ENCODE results near the gene ARL6IP5.

Gene ARL6IP5

DNA sequence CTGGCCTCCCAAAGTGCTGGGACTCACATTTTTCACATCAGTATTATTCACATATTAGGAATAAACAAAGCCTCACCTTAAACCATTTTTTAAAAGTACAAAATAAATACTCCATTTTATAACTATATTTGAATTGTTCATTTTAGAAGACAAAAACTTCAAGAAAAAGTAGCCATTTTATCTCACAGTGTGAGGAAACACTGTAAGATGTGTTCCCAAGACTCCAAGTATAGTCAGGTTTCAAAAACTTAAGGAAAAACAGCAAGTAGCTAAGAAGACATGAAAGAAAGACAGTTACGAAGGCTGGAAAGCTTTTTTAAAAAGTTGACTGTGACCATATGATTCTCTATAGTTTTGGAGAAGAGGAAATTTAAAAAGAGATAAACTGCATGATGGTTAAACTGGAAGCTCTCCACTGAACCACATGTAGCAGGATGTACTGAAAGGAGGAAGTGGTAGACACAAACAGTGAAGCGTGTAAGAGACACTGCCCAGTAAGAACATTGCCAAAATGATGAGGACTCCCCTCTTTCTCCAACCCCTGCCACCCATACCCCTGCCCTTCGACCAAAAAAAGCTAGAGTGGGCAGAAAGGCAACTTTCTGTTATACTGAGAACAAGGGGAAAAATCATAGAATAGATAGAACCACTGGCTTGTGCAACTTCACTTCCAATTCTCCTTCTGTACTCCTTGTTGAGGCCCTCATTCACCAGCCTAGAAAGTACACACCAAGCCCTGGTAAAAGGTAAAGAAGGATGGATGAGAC lies 26.4 kb upstream of the ARL6IP5 start:
- TF ChIP-seq L3MBTL2 (conservative IDR thresholded peaks at IDR 0.05) (no peak), NFRKB (IDR thresholded peaks at IDR 0.05) (no peak), ZNF384 (IDR thresholded peaks at IDR 0.05) (no peak), FOXK2 (IDR thresholded peaks at IDR 0.05) (no peak), HDGF (IDR thresholded peaks at IDR 0.05; ENCODE audit: borderline replicate concordance) (no peak), ARNT (IDR thresholded peaks at IDR 0.05) (no peak), FOXM1 (IDR thresholded peaks at IDR 0.05; ENCODE audit: borderline replicate concordance) (no peak), CTBP1 (IDR thresholded peaks at IDR 0.05; ENCODE audit: borderline replicate concordance) (no peak)
- ChIA-PET CTCF (no interaction called here), POLR2A (no interaction called here)
- no peak for DNase-seq (ENCODE audit: extremely low spot score)

DNA sequence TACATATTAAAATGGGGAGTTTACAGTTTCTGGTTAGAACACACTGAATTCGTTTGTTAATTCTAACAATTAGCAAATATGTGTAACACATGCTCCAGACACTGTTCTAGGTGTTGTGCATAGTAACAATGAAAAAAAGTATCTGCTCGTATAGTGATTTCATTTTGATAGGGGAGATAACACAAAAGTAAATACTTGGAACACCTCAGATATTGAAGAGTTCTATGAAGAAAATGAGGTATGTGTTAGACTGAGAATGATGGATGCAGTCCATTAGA lies 25.9 kb upstream of the ARL6IP5 start:
- TF ChIP-seq SUZ12 (IDR thresholded peaks at IDR 0.05): no peak
- POLR2A ChIA-PET: no interaction called here

DNA sequence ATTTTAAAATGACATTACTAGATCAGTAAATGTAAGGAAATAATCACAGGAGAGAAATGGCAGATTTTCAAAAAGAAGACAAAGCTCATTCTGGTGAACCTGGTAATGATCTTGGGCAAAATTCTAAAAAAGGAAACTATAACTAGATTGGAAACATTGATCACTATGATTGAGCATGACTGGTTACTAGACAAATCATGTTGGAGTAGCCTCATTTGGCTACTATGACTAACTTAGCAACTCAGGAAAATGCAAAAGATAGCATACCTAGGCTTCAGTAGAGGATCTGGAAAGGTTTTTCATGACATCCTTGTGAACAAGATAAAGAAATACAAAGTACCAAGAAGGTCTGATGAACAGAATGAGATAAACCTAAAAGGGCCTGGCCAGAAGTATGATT lies 25.0 kb upstream of the ARL6IP5 start:
- ChIA-PET POLR2A (no interaction called here), CTCF (no interaction called here)
- no peak for TF ChIP-seq LEF1 (IDR thresholded peaks at IDR 0.05; ENCODE audit: borderline replicate concordance)
- TF ChIP-seq L3MBTL2 (conservative IDR thresholded peaks at IDR 0.05): no peak
- no peak for TF ChIP-seq BHLHE40 (IDR thresholded peaks at IDR 0.05; ENCODE audit: borderline replicate concordance)
- no peak for TF ChIP-seq NFRKB (IDR thresholded peaks at IDR 0.05)
- no peak for TF ChIP-seq SUZ12 (IDR thresholded peaks at IDR 0.05)
- no peak for TF ChIP-seq ARNT (IDR thresholded peaks at IDR 0.05)
- TF ChIP-seq FOXM1 (IDR thresholded peaks at IDR 0.05; ENCODE audit: borderline replicate concordance): no peak
- no peak for TF ChIP-seq TARDBP (IDR thresholded peaks at IDR 0.05)
- DNase-seq (ENCODE audit: extremely low spot score): no peak

More for the DNA sequence above, 25.9 kb upstream of the ARL6IP5 start:
- no peak for DNase-seq (ENCODE audit: extremely low spot score)
- CTCF ChIA-PET: no interaction called here

DNA sequence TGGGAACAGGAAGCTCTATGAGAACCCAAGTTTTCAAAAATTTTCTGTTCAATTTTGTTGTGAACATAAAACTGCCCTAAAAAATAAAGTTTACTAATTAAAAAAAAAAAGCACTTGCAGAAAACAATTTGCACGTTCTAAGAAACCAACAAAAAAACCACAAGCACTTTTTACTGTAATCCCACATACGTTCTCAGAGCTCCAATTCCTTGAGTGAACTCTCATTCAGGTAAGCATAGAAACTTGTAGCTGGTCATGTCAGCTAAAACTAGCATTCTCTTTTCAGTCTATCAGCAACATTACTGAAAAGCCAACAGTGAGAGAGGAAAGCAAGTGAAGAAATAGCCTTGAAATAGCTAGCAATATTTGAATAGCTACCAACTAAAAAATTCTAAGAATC lies 21.1 kb upstream of the ARL6IP5 start:
- TF ChIP-seq FOXK2 (IDR thresholded peaks at IDR 0.05) (no peak), ELF4 (IDR thresholded peaks at IDR 0.05) (no peak), LEF1 (IDR thresholded peaks at IDR 0.05; ENCODE audit: borderline replicate concordance) (no peak), FOXM1 (IDR thresholded peaks at IDR 0.05; ENCODE audit: borderline replicate concordance) (no peak)
- no peak for DNase-seq (ENCODE audit: extremely low spot score)
- CTCF ChIA-PET: no interaction called here
- POLR2A ChIA-PET: interaction anchor here (1.5 kb wide), 1 partner anchor 50 kb away, joined by 3 read pairs; the partner anchor contains the start of gene EOGT

DNA sequence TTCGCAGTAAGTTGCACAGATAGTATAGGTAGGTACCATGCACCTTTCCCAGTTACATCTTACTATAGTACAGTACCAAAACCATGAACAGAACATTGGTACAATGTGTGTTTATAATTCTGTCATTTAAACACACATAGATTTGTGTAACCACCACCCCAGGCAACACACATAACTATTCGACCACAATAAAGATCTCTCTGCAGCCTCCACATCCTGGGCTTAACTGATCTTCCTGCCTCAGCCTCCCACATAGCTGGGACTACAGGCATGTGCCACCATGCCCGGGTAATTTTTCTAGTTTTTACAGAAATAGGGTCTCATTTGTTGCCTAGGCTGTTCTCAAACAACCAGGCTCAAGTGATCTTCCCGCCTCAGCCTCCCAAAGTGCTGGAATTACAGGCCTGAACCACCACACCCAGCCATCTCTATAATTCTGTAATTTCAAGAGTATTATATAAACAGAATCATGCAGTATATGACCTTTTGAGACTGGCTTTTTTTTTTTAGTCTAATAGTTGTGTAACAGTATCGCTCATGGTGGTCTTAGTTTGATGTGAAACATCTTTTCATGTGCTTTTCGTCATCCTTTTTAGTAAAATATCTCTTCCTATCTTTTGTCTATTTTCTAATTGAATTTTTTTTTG lies 19.3 kb upstream of the ARL6IP5 start:
- POLR2A ChIA-PET: interaction anchor here (1.5 kb wide), 1 partner anchor 51 kb away, joined by 3 read pairs; the partner anchor contains the start of gene EOGT
- no peak for DNase-seq (ENCODE audit: extremely low spot score)
- CTCF ChIA-PET: interaction anchor here (0.6 kb wide), 1 partner anchor 50 kb away, joined by 3 read pairs; no protein-coding TSS in a partner anchor
- TF ChIP-seq, protein P1, sequence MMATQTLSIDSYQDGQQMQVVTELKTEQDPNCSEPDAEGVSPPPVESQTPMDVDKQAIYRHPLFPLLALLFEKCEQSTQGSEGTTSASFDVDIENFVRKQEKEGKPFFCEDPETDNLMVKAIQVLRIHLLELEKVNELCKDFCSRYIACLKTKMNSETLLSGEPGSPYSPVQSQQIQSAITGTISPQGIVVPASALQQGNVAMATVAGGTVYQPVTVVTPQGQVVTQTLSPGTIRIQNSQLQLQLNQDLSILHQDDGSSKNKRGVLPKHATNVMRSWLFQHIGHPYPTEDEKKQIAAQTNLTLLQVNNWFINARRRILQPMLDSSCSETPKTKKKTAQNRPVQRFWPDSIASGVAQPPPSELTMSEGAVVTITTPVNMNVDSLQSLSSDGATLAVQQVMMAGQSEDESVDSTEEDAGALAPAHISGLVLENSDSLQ (IDR thresholded peaks at IDR 0.05): no peak
- TF ChIP-seq TARDBP (IDR thresholded peaks at IDR 0.05): no peak
- TF ChIP-seq FOXK2 (IDR thresholded peaks at IDR 0.05): no peak
- TF ChIP-seq HDGF (IDR thresholded peaks at IDR 0.05; ENCODE audit: borderline replicate concordance): no peak
- TF ChIP-seq ARNT (IDR thresholded peaks at IDR 0.05): no peak
- TF ChIP-seq BHLHE40 (IDR thresholded peaks at IDR 0.05; ENCODE audit: borderline replicate concordance): no peak
- no peak for TF ChIP-seq NFRKB (IDR thresholded peaks at IDR 0.05)
- TF ChIP-seq L3MBTL2 (conservative IDR thresholded peaks at IDR 0.05): no peak
- TF ChIP-seq FOXA1 (IDR thresholded peaks at IDR 0.05): no peak
- no peak for TF ChIP-seq LEF1 (IDR thresholded peaks at IDR 0.05; ENCODE audit: borderline replicate concordance)
- no peak for TF ChIP-seq SUZ12 (IDR thresholded peaks at IDR 0.05)
- no peak for TF ChIP-seq CTBP1 (IDR thresholded peaks at IDR 0.05; ENCODE audit: borderline replicate concordance)
- TF ChIP-seq SP1 (IDR thresholded peaks at IDR 0.05): no peak
- TF ChIP-seq ZNF384 (IDR thresholded peaks at IDR 0.05): no peak
- TF ChIP-seq ELF4 (IDR thresholded peaks at IDR 0.05): no peak
- TF ChIP-seq FOXM1 (IDR thresholded peaks at IDR 0.05; ENCODE audit: borderline replicate concordance): no peak

DNA sequence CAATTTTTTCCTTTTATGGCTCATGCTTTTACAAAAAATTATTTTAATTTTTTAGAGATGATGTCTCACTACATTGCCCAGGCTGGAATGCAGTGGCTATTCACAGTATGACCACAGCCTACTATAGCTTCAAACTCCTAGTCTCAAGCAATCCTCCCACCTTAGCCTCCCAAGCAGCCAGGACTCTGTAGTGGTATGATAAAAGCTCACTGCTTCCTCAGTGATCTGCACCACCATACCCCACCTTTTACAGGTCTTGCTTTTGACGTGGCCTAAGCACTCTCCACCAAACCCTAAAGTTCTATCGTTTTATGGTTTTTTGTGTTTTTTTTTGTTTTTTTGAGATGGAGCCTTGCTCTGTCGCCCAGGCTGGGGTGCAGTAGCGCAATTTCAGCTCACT lies 18.6 kb upstream of the ARL6IP5 start:
- TF ChIP-seq ZNF384 (IDR thresholded peaks at IDR 0.05): no peak
- no peak for TF ChIP-seq NFRKB (IDR thresholded peaks at IDR 0.05)
- TF ChIP-seq LEF1 (IDR thresholded peaks at IDR 0.05; ENCODE audit: borderline replicate concordance): no peak
- no peak for TF ChIP-seq L3MBTL2 (conservative IDR thresholded peaks at IDR 0.05)
- no peak for TF ChIP-seq FOXK2 (IDR thresholded peaks at IDR 0.05)
- TF ChIP-seq HDGF (IDR thresholded peaks at IDR 0.05; ENCODE audit: borderline replicate concordance): no peak
- TF ChIP-seq BHLHE40 (IDR thresholded peaks at IDR 0.05; ENCODE audit: borderline replicate concordance): no peak
- no peak for TF ChIP-seq CTBP1 (IDR thresholded peaks at IDR 0.05; ENCODE audit: borderline replicate concordance)
- TF ChIP-seq, protein P1 (IDR thresholded peaks at IDR 0.05): no peak
- no peak for TF ChIP-seq FOXA1 (IDR thresholded peaks at IDR 0.05)
- no peak for TF ChIP-seq ELF4 (IDR thresholded peaks at IDR 0.05)
- no peak for TF ChIP-seq FOXM1 (IDR thresholded peaks at IDR 0.05; ENCODE audit: borderline replicate concordance)
- no peak for DNase-seq (ENCODE audit: extremely low spot score)
- CTCF ChIA-PET: interaction anchor here (0.6 kb wide), 1 partner anchor 50 kb away, joined by 3 read pairs; no protein-coding TSS in a partner anchor
- POLR2A ChIA-PET: no interaction called here

DNA sequence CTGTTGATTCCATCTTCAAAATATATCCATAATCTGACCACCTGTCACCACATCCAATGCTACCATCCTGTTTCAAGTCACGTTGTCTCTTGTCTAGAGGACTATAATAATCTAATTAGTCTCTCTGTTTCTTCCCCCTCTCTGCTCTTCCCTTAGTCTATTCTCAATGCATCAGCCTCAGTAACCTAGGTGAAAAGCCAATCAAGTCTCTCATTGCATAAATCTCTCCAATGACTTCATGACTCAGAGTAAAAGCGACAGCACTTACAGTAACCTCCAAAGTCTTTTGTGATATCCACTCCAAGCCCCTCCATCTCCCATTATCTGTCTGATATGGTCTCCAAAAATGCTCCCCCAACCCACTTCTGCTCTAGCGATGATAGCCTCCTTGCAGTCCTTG lies 11.8 kb upstream of the ARL6IP5 start:
- ChIA-PET CTCF (no interaction called here), POLR2A (no interaction called here)
- TF ChIP-seq FOXK2 (IDR thresholded peaks at IDR 0.05): no peak
- no peak for DNase-seq (ENCODE audit: extremely low spot score)
